ENCODE data around the gene USP22.

GRCh38 chr17:21034340-21035235 lies 8.2 kb downstream of the USP22 start:
- TF ChIP-seq, protein P1, sequence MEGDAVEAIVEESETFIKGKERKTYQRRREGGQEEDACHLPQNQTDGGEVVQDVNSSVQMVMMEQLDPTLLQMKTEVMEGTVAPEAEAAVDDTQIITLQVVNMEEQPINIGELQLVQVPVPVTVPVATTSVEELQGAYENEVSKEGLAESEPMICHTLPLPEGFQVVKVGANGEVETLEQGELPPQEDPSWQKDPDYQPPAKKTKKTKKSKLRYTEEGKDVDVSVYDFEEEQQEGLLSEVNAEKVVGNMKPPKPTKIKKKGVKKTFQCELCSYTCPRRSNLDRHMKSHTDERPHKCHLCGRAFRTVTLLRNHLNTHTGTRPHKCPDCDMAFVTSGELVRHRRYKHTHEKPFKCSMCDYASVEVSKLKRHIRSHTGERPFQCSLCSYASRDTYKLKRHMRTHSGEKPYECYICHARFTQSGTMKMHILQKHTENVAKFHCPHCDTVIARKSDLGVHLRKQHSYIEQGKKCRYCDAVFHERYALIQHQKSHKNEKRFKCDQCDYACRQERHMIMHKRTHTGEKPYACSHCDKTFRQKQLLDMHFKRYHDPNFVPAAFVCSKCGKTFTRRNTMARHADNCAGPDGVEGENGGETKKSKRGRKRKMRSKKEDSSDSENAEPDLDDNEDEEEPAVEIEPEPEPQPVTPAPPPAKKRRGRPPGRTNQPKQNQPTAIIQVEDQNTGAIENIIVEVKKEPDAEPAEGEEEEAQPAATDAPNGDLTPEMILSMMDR (IDR thresholded peaks at IDR 0.05 in 8 of 11, conservative IDR thresholded peaks at IDR 0.05 in 3 of 11): no peak
- TF ChIP-seq POLR2AphosphoS5 (IDR thresholded peaks at IDR 0.05): no peak
- TF ChIP-seq POLR2A (IDR thresholded peaks at IDR 0.05): no peak

Data from spleen (tissue), 7 donors.